Smooth muscle cell (in vitro differentiated cells): Measurements from ENCODE around the gene RITA1. TPM values are rescaled to one million over a fixed set of nuclear protein-coding genes. Genes with fewer than 3 reads are reported as not detected.

Source experiments
- DNase-seq: peaks from one replicate; lab custom pipeline; 2025; ENCODE audit not compliant: unreplicated experiment; lab: John Stamatoyannopoulos, UW
- H2AFZ ChIP-seq: fragments of 200-600 bp; sonication (generic); 2 replicates; pipeline ENCODE4 v1.6.0; 2016; ENCODE audit warnings: antibody characterized with exemption, low read depth, mild to moderate bottlenecking
- H3F3A ChIP-seq: fragments of 200-600 bp; sonication (generic); 2 replicates; pipeline ENCODE4 v1.6.0; 2017; ENCODE audit warnings: antibody characterized with exemption, low read depth
- H3K27ac ChIP-seq: fragments of 200-600 bp; sonication (generic); 2 replicates; pipeline ENCODE4 v1.5.1; 2016; ENCODE audit warnings: low read depth, mild to moderate bottlenecking
- H3K27me3 ChIP-seq: fragments of 200-600 bp; sonication (generic); 2 replicates; pipeline ENCODE4 v1.6.1; 2016; ENCODE audit warnings: low read depth, mild to moderate bottlenecking
- H3K36me3 ChIP-seq: fragments of 200-600 bp; sonication (generic); 2 replicates; pipeline ENCODE4 v1.5.1; 2016; ENCODE audit warnings: low read depth
- H3K4me1 ChIP-seq: fragments of 200-600 bp; sonication (generic); 2 replicates; pipeline ENCODE4 v1.5.1; 2016; ENCODE audit warnings: low read depth
- H3K4me2 ChIP-seq: fragments of 200-600 bp; sonication (generic); 2 replicates; pipeline ENCODE4 v1.6.0; 2016; ENCODE audit warnings: mild to moderate bottlenecking
- H3K4me3 ChIP-seq: fragments of 200-600 bp; sonication (generic); 2 replicates; pipeline ENCODE4 v1.5.1; 2016; ENCODE audit warnings: mild to moderate bottlenecking
- H3K79me2 ChIP-seq: fragments of 200-600 bp; sonication (generic); 2 replicates; pipeline ENCODE4 v1.6.0; 2016; ENCODE audit warnings: low read depth, mild to moderate bottlenecking
- H3K9ac ChIP-seq: fragments of 200-600 bp; sonication (generic); 2 replicates; pipeline ENCODE4 v1.6.0; 2016; ENCODE audit warnings: low read depth
- H3K9me3 ChIP-seq: fragments of 200-600 bp; sonication (generic); replicated peaks from 2 replicates; pipeline ENCODE4 v1.5.1; 2016; ENCODE audit warnings: low read depth
- H4K20me1 ChIP-seq: fragments of 200-600 bp; sonication (generic); 2 replicates; pipeline ENCODE4 v1.6.0; 2016; ENCODE audit warnings: low read depth
- CTCF ChIP-seq: fragments of 200-600 bp; sonication (generic); IDR thresholded peaks from 2 replicates; pipeline ENCODE4 v1.5.1; 2017; ENCODE audit warnings: borderline replicate concordance, mild to moderate bottlenecking, antibody characterized with exemption; ENCODE audit not compliant: insufficient read depth, poor library complexity, severe bottlenecking
- WGBS: methylation state at CpG from one replicate; pipeline ENCODE4 v1.1.7; 2016; ENCODE audit warnings: low lambda C conversion rate; 5-methylcytosine and 5-hydroxymethylcytosine counted together
- polyA plus RNA-seq: library from polyadenylated mRNA; unstranded; fragments of >200 nt; fragmentation: Nextera tagmentation; extraction: Ambion mirVana; gene quantifications from 2 replicates; pipeline ENCODE4 v1.2.1, GENCODE V29; 2016
- total RNA-seq: library from RNA; depleted of rRNA; stranded (reverse); fragments of >200 nt; gene quantifications from 2 replicates; pipeline ENCODE4 v1.2.3, GENCODE V29; 2014

RITA1 gene
- total and polyA plus RNA-seq, 2 experiments from 2014 or later = 9.6 to 12.2 TPM

GRCh38 chr12:113194971-113195391, 9.5 kb downstream of the RITA1 start:
- Histone ChIP-seq H3K79me2 (no peaks in the 10 kb centered on the region), H2AFZ (no peak overlapping the region), H3K4me2 (peak overlapping the region; percentile 43), H3K9me3 (no peaks in the 10 kb centered on the region), H3K4me1 (peaks cover 8% of the 10 kb centered on the region), H3K27me3 (no peaks in the 10 kb centered on the region), H3K36me3 (no peaks in the 10 kb centered on the region), H4K20me1 (no peaks in the 10 kb centered on the region), H3K4me3 (no peak overlapping the region), H3K27ac (peak overlapping the region; percentile 77), H3F3A (peaks cover 14% of the 10 kb centered on the region), H3K9ac (no peak overlapping the region)
- DNase-seq = no peak
- TF ChIP-seq CTCF = no peak
- 45% methylated on average over 4 of the region's 4 CpGs for WGBS

- no peaks in the 10 kb centered on the region for H3K27me3 ChIP-seq
- H3F3A ChIP-seq = peaks cover 14% of the 10 kb centered on the region
- peaks cover 8% of the 10 kb centered on the region for H3K4me1 ChIP-seq
- no peak overlapping the region for H3K9ac ChIP-seq
- H3K4me2 ChIP-seq = peak overlapping the region; percentile 43
- H3K36me3 ChIP-seq = no peaks in the 10 kb centered on the region
- WGBS = 96% methylated on average over 13 of the region's 13 CpGs
- no peak for TF ChIP-seq CTCF
- DNase-seq = no peak
- H3K9me3 ChIP-seq = no peaks in the 10 kb centered on the region
- no peak overlapping the region for H3K4me3 ChIP-seq
- no peaks in the 10 kb centered on the region for H3K79me2 ChIP-seq
- no peaks in the 10 kb centered on the region for H4K20me1 ChIP-seq
- H3K27ac ChIP-seq = peak overlapping the region; percentile 77
- no peak overlapping the region for H2AFZ ChIP-seq
These were observed 10.1 kb downstream of the RITA1 start for GRCh38 chr12:113195598-113195997.

- DNase-seq = no peak
- no peaks in the 10 kb centered on the region for H3K9me3 ChIP-seq
- no peak for TF ChIP-seq CTCF
- no peak overlapping the region for H2AFZ ChIP-seq
- no peaks in the 10 kb centered on the region for H3K79me2 ChIP-seq
- H3K4me2 ChIP-seq = no peak overlapping the region
- H3K4me1 ChIP-seq = peaks cover 8% of the 10 kb centered on the region
- 85% methylated on average over 7 of the region's 7 CpGs for WGBS
- no peaks in the 10 kb centered on the region for H3K27me3 ChIP-seq
- no peak overlapping the region for H3K9ac ChIP-seq
- H4K20me1 ChIP-seq = no peaks in the 10 kb centered on the region
- no peaks in the 10 kb centered on the region for H3K36me3 ChIP-seq
- H3K4me3 ChIP-seq = no peak overlapping the region
- H3F3A ChIP-seq = peaks cover 14% of the 10 kb centered on the region
- H3K27ac ChIP-seq = no peak overlapping the region
These were observed 11.1 kb downstream of the RITA1 start for GRCh38 chr12:113196582-113196981.

- Histone ChIP-seq H3K4me3 (no peak overlapping the region), H3K27me3 (no peaks in the 10 kb centered on the region), H3F3A (peaks cover 13% of the 10 kb centered on the region), H2AFZ (no peak overlapping the region), H3K27ac (no peak overlapping the region), H3K36me3 (no peaks in the 10 kb centered on the region), H3K9me3 (no peaks in the 10 kb centered on the region), H3K4me1 (peaks cover 8% of the 10 kb centered on the region), H3K4me2 (no peak overlapping the region), H3K9ac (no peak overlapping the region), H4K20me1 (no peaks in the 10 kb centered on the region), H3K79me2 (no peaks in the 10 kb centered on the region)
- no peak for DNase-seq
- 30% methylated on average over 4 of the region's 4 CpGs for WGBS
- TF ChIP-seq CTCF = peak; percentile 53
These were observed 11.5 kb downstream of the RITA1 start for GRCh38 chr12:113196990-113197389.
